ENCODE results near the gene IL13RA1. TPM values are rescaled to one million over a fixed set of nuclear protein-coding genes. Genes with fewer than 3 reads are reported as not detected.
A peak's percentile ranks its signal among the peaks of the same experiment; 100 is the strongest.

Gene IL13RA1
- 1.1 TPM for total RNA-seq (ENCODE audit: unreplicated experiment)
- long read RNA-seq, full-length matches to known transcripts: 1 of 1 reads
- long read RNA-seq, partial matches to known transcripts: 0 of 1 reads
- long read RNA-seq, other reads (novel, unspliced or antisense): 0 of 1 reads

GRCh38 chrX:118726887-118727685 is at the start of gene IL13RA1:
Gene IL13RA1, plus strand, starts transcription at chrX:118727606. Its CDS starts 33 bp downstream, at chrX:118727639.
- H3K4me1 Mint-ChIP-seq (ENCODE audit: low read depth, unreplicated experiment): no peaks in the 10 kb centered on the region
- H3K4me3 Mint-ChIP-seq (ENCODE audit: unreplicated experiment): peak within 1 kb of the TSS; percentile 72
- H3K27me3 Mint-ChIP-seq (ENCODE audit: unreplicated experiment): no peaks in the 10 kb centered on the region
- H3K36me3 Mint-ChIP-seq (ENCODE audit: unreplicated experiment): no peaks in the 10 kb centered on the region
- H3K9me3 Mint-ChIP-seq (ENCODE audit: unreplicated experiment): peaks cover 4% of the 10 kb centered on the region
- no peak for TF ChIP-seq CTCF (IDR thresholded peaks at IDR 0.05; ENCODE audit: partially characterized antibody, unreplicated experiment)
- peak; percentile 69 for DNase-seq
- H3K27ac Mint-ChIP-seq (ENCODE audit: unreplicated experiment): no peak within 1 kb of the TSS

GRCh38 chrX:118679290-118679689 is 48.1 kb upstream of the IL13RA1 start:
- H3K36me3 Mint-ChIP-seq (ENCODE audit: unreplicated experiment): no peaks in the 10 kb centered on the region
- no peak for DNase-seq
- no peak overlapping the region for H3K4me3 Mint-ChIP-seq (ENCODE audit: unreplicated experiment)
- TF ChIP-seq CTCF (IDR thresholded peaks at IDR 0.05; ENCODE audit: partially characterized antibody, unreplicated experiment): no peak
- H3K27ac Mint-ChIP-seq (ENCODE audit: unreplicated experiment): no peak overlapping the region
- no peaks in the 10 kb centered on the region for H3K9me3 Mint-ChIP-seq (ENCODE audit: unreplicated experiment)
- no peaks in the 10 kb centered on the region for H3K27me3 Mint-ChIP-seq (ENCODE audit: unreplicated experiment)
- no peaks in the 10 kb centered on the region for H3K4me1 Mint-ChIP-seq (ENCODE audit: low read depth, unreplicated experiment)

DNA sequence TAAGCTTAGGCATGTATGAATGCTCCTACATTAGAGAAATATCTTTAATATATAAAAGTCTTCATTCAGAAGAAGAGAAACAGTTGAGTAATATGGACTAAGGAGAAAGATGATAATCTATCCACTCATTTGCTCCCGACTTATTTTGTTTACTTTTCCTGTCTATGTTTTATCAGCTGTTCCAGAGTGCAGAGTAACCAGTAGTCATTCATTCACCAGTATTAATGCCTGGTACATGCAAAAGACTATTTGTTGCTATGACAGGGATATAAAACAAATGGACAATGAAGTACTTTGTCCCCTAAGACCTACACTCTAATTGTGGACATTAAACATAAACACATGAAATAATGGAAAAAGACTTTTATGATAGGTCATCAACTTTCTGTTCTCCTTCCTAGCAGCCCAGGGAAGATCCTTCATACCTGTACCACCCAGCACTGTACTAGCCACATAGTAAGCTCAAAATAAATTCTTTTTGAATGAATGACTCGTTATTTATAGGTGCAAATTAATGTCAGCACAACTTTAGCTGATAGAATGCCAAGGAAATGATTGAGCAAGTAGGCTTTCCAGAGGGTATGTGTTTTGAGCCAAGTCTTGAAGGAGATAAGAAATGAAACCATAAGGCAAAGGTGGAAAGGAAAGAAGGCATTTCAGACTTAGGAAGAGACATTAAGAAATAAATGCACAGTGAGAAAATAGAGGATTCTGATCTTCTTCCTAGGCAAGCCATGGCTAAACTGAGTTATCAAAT is 45.0 kb upstream of the IL13RA1 start:
- H3K27me3 Mint-ChIP-seq (ENCODE audit: unreplicated experiment): no peaks in the 10 kb centered on the region
- H3K36me3 Mint-ChIP-seq (ENCODE audit: unreplicated experiment): no peaks in the 10 kb centered on the region
- DNase-seq: no peak
- no peak overlapping the region for H3K4me3 Mint-ChIP-seq (ENCODE audit: unreplicated experiment)
- H3K9me3 Mint-ChIP-seq (ENCODE audit: unreplicated experiment): no peaks in the 10 kb centered on the region
- H3K27ac Mint-ChIP-seq (ENCODE audit: unreplicated experiment): no peak overlapping the region
- no peak for TF ChIP-seq CTCF (IDR thresholded peaks at IDR 0.05; ENCODE audit: partially characterized antibody, unreplicated experiment)
- H3K4me1 Mint-ChIP-seq (ENCODE audit: low read depth, unreplicated experiment): no peaks in the 10 kb centered on the region

DNA sequence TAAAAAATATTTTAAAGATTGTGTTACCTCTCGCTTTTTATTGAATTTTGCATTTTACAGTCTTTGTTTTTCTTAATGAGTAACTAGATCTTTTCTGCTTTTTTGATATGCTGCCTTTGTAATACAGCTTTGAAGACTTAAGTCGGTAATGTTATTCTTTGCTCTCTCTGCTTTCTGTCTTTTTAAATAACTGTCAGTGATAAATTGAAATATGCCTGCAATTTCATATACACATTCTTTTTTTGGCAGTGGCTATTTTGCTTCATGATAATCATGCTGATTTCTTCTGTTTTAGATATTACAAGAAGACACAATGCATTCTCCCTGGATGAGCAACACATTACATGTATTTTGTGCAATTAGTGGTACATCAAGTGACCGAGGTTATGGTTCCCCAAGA is 42.0 kb upstream of the IL13RA1 start:
- peaks cover 1% of the 10 kb centered on the region for H3K9me3 Mint-ChIP-seq (ENCODE audit: unreplicated experiment)

More for the DNA sequence above, 42.0 kb upstream of the IL13RA1 start:
- no peak for TF ChIP-seq CTCF (IDR thresholded peaks at IDR 0.05; ENCODE audit: partially characterized antibody, unreplicated experiment)
- H3K4me3 Mint-ChIP-seq (ENCODE audit: unreplicated experiment): no peak overlapping the region
- H3K36me3 Mint-ChIP-seq (ENCODE audit: unreplicated experiment): no peaks in the 10 kb centered on the region
- H3K27ac Mint-ChIP-seq (ENCODE audit: unreplicated experiment): no peak overlapping the region
- no peaks in the 10 kb centered on the region for H3K4me1 Mint-ChIP-seq (ENCODE audit: low read depth, unreplicated experiment)
- peaks cover 4% of the 10 kb centered on the region for H3K27me3 Mint-ChIP-seq (ENCODE audit: unreplicated experiment)
- no peak for DNase-seq
